AG10803 (cell line): ENCODE data around the gene CSF3R.

ENCODE experiments used
- DNase-seq: peaks from one replicate; pipeline ENCODE4 v3.0.0; 2010; ENCODE audit warnings: low read depth
- H3K4me3 ChIP-seq: 2 replicates; pipeline ENCODE4 v1.5.1; 2011; ENCODE audit warnings: mild to moderate bottlenecking, low read length, control low read depth
- TF ChIP-seq, protein P1 (sequence below): conservative IDR thresholded peaks from 2 replicates; pipeline ENCODE4 v1.5.1; 2011; ENCODE audit warnings: mild to moderate bottlenecking, low read length, control low read depth, inconsistent platforms

Gene CSF3R

DNA sequence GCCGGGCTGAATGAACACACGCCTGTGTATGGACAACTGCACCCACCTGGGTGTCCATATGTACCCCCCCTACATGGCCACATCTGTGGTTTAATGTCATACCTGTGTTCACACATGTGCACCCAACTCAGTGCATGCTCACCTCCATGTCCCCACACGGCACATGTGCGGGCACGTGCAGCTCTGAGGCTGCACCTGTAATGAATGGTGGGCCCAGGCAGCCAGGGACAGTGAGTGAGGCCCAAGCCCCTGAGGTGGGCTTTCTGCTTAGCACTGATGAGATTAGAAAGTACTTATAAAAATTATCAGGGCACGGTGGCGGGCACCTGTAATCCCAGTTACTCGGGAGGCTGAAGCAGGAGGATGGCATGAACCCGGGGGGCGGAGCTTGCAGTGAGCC is 42.5 kb upstream of the CSF3R start:
- no peak for DNase-seq
- no peak overlapping the region for H3K4me3 ChIP-seq
- TF ChIP-seq, protein P1, sequence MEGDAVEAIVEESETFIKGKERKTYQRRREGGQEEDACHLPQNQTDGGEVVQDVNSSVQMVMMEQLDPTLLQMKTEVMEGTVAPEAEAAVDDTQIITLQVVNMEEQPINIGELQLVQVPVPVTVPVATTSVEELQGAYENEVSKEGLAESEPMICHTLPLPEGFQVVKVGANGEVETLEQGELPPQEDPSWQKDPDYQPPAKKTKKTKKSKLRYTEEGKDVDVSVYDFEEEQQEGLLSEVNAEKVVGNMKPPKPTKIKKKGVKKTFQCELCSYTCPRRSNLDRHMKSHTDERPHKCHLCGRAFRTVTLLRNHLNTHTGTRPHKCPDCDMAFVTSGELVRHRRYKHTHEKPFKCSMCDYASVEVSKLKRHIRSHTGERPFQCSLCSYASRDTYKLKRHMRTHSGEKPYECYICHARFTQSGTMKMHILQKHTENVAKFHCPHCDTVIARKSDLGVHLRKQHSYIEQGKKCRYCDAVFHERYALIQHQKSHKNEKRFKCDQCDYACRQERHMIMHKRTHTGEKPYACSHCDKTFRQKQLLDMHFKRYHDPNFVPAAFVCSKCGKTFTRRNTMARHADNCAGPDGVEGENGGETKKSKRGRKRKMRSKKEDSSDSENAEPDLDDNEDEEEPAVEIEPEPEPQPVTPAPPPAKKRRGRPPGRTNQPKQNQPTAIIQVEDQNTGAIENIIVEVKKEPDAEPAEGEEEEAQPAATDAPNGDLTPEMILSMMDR = no peak

DNA sequence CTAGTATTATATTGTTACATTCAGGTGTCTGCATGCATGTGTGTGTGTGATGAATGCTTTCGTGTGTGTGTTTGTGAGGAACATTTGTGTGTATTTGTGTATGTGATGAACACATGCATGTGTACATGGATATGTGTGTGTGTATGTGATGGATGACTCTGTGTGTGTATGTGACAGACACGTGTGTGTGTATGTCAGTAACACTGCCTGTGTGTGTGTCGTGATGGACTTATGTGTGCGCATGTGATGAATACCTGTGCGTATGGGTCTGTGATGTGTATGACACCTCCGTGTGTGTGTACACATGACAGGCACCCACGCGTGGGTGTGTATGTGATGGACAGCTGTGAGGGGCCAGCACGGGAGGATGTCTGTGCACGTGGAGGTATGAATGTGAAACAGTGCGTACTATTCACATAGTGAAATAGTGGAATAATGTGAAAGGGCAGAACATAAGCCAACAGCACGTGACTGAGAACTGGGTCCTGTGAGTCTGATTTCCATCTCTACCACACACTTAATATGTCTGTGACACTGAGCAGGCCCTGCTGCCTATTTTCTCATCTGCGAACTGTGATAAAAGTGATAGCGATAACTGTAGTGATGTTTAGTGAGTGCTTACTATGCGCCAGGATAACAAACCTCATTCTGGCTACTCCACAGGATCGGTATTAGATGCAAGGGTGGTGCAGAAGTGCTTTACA is 41.8 kb upstream of the CSF3R start:
- no peak overlapping the region for H3K4me3 ChIP-seq
- TF ChIP-seq, protein P1 = no peak
- no peak for DNase-seq

DNA sequence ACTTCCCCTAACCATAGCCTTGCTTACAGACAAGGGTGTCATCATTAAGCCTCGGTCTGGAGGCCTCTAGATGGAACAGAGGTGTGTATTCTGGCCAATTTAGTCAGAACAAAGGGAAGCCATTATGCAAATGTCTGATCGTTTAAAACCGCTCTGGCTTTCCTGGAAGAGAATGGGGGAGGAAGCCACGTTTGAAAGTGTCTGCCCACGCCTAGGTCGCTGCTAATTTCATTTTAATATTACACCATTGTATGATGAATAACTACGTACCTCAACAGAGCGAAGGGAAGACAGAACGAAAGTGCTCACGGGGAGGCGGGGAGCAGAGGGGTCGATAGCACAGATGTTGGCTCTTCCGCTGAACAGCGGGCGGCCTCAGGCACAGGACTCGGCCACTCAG is 41.1 kb upstream of the CSF3R start:
- no peak overlapping the region for H3K4me3 ChIP-seq
- TF ChIP-seq, protein P1 = no peak
- no peak for DNase-seq

DNA sequence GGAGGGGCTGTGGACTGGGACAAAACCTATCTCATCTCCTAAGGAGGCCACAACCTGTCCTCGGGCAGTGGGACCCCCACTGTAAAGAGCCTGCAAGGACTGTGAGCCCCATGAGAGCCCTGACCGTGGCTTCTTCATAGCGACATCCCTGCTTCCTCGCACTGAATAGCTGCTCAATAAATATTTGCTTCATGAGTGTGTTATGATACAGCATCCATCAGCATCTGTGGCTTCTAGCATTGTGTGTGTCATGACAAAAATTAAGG is 40.5 kb upstream of the CSF3R start:
- no peak overlapping the region for H3K4me3 ChIP-seq
- TF ChIP-seq, protein P1 = no peak
- no peak for DNase-seq

DNA sequence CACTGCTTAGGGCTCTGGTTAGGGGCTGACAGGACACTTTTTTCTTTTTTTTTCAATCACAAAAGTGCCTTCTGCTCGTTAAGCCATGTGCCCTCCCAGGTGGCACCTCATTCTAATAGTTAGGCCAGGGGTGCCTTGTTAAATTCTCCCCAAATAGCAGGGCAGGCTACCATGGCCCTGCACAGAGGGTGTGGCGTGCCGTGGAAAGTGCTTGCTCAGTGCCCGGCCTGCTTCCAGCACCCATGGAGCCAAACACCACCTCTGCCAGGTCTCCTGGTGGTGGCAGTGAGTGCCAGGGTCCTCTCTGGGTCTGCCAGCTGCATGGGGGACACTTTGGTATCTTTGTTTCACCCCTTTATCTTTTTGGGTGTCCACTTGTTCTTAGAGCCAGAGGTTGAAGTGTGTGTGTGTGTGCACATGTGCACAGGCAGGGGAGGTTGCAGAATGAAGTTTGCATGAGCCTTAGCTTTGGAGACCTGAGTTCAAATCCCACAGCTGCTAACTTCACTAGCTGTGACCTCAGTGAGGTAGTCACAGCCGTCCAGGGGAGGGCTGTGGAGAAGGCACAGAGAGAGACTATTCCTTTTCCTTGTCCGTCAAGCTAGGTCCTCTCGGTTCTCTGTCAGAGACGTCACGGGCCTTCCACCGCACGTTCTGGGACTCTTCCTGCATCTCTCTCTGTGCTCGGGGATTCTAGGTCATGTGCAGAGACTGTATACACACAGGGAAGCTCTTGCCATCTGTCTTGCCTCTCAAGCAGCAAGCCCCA is 39.9 kb upstream of the CSF3R start:
- no peak overlapping the region for H3K4me3 ChIP-seq
- TF ChIP-seq, protein P1 = no peak
- no peak for DNase-seq

DNA sequence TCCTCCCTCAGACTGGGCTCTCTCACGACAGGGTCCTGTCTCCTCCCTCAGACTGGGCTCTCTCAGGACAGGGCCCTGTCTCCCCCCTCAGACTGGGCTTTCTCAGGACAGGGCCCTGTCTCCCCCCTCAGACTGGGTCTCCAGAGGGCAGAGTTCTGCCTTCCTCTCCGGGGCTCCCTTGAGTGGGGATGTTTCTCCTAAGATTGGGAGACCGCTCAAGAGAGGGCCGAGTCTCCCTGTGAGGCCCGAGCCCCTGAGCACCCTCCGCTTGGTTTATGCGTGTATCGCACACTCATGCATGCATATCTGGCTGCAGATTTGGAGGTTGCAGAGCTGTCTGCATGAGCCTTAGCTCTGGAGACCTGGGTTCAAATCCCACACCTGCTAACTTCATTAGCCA is 39.3 kb upstream of the CSF3R start:
- no peak overlapping the region for H3K4me3 ChIP-seq
- DNase-seq = no peak
- TF ChIP-seq, protein P1 = no peak

DNA sequence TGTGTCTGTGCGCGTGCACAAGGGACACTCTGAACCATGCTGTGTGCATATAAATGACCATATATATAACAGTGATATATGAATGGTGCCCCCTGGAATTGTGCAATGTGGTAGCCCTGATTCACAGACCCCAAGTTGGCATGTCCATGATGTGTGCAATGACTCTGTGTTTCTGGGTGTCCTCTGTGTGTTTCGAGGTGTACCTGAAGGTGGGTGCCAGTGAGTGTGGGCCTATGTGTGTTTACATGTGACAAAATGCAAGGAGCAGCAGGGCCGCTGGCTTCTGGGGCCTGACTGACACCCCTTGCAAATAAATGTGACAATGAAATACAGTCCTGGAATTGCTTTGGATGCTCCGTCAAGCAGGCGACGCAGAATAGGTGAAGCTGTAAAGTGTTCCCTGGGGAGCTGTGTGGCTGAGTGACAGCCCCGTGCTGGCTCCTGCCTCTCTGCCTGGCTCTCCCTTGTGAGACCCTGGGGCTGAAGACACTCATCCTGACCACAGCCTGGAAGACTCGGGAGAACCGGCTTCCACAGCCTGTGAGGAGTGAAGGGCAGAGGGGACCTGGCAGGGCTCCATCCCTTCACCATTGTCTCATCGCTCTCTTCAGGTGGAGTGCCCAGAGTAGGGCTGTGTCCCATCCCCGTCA is 38.2 kb upstream of the CSF3R start:
- TF ChIP-seq, protein P1 = no peak
- no peak for DNase-seq
- no peak overlapping the region for H3K4me3 ChIP-seq
